ENCODE measurements around the gene GLA.

The GLA gene

GRCh38 chrX:101357166-101357795 is 50.4 kb downstream of the GLA start:
- no peak for DNase-seq (ENCODE audit: low read depth in 2 of 2)

- DNase-seq (ENCODE audit: low read depth in 2 of 2): no peak
Measured at GRCh38 chrX:101349193-101349562, 58.5 kb downstream of the GLA start.

GRCh38 chrX:101348452-101349192 is 59.1 kb downstream of the GLA start, which contains the start of gene TIMM8A:
Gene TIMM8A (minus strand): TSS chrX:101348742. CDS start chrX:101348664, 78 bp downstream.
- peak; percentile 56 to 67 for DNase-seq (ENCODE audit: low read depth in 2 of 2)

- no peak for DNase-seq (ENCODE audit: low read depth in 2 of 2)
Measured at GRCh38 chrX:101347859-101348451, 59.8 kb downstream of the GLA start.

Data from stimulated activated CD4-positive, alpha-beta T cell treated with anti-CD3 and anti-CD28 coated beads, Interleukin-1b, Interleukin-23, amount 100 ng/mL, for 4 hours (primary cell).